ENCODE measurements around the gene TFF3. TPM values are rescaled to one million over a fixed set of nuclear protein-coding genes. Genes with fewer than 3 reads are reported as not detected.

The TFF3 gene
- total RNA-seq, 4 donors from 2014 or later, result 164 to 2,581 (median 367) TPM

- TF ChIP-seq, protein P1, sequence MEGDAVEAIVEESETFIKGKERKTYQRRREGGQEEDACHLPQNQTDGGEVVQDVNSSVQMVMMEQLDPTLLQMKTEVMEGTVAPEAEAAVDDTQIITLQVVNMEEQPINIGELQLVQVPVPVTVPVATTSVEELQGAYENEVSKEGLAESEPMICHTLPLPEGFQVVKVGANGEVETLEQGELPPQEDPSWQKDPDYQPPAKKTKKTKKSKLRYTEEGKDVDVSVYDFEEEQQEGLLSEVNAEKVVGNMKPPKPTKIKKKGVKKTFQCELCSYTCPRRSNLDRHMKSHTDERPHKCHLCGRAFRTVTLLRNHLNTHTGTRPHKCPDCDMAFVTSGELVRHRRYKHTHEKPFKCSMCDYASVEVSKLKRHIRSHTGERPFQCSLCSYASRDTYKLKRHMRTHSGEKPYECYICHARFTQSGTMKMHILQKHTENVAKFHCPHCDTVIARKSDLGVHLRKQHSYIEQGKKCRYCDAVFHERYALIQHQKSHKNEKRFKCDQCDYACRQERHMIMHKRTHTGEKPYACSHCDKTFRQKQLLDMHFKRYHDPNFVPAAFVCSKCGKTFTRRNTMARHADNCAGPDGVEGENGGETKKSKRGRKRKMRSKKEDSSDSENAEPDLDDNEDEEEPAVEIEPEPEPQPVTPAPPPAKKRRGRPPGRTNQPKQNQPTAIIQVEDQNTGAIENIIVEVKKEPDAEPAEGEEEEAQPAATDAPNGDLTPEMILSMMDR (IDR thresholded peaks at IDR 0.05), result no peak
- TF ChIP-seq POLR2AphosphoS5 (IDR thresholded peaks at IDR 0.05), result no peak
- TF ChIP-seq POLR2A (IDR thresholded peaks at IDR 0.05), result no peak
- TF ChIP-seq EP300 (IDR thresholded peaks at IDR 0.05; ENCODE audit: low read depth), result no peak
- H3K4me1 ChIP-seq, result no peaks in the 10 kb centered on the region
- no peak overlapping the region for H3K4me3 ChIP-seq
- intact Hi-C loops (cut with DNase I; ENCODE audit: low total_unique reads) (no loop called here), in situ Hi-C loops (cut with MboI; ENCODE audit: low pct_ligation_motif_present in 1 of 4, low pct_unique_long_range_greater_than_20kb in 1 of 4, low sequenced_read_pairs in 3 of 4) (no loop called here)
- H3K27me3 ChIP-seq, result no peaks in the 10 kb centered on the region
- no peak for DNase-seq
- H3K27ac ChIP-seq, result no peak overlapping the region
- WGBS, 2 donors (ENCODE audit: low coverage in 1 of 2), result 95 to 100% methylated on average over 3 to 12 of the region's 12 CpGs
- no peaks in the 10 kb centered on the region for H3K36me3 ChIP-seq
- peaks cover 0 to 12% of the 10 kb centered on the region in 2 donors for H3K9me3 ChIP-seq
Measured at GRCh38 chr21:42358261-42358660, 43.1 kb upstream of the TFF3 start.

DNA sequence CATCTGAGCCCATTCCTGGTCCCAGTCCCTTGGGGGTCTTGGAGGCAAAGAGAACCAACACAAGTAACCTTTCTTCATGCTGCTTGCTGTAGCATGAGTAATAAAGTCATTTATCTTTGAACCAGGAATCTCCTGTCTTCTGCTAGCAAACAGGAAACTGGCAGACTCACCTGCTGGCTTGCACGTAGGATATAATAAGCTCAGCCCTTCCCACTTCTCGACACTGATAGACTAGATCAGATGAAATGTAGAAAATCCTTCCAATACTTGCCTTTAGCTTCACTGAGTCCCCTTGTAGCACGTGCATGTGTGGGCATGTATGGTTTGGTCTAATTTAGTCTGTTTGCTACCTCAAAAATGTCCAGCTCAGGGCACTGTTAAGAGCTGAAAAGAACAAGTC, 42.1 kb upstream of the TFF3 start:
- no peak overlapping the region for H3K27ac ChIP-seq
- H3K4me3 ChIP-seq, result no peak overlapping the region
- 34 to 58% methylated on average over 3 of the region's 3 CpGs for WGBS, 2 donors (ENCODE audit: low coverage in 1 of 2)
- no peaks in the 10 kb centered on the region for H3K27me3 ChIP-seq
- in situ Hi-C loops (cut with MboI; ENCODE audit: low pct_ligation_motif_present in 1 of 4, low pct_unique_long_range_greater_than_20kb in 1 of 4, low sequenced_read_pairs in 3 of 4), result no loop called here
- no peaks in the 10 kb centered on the region for H3K36me3 ChIP-seq
- no peaks in the 10 kb centered on the region for H3K4me1 ChIP-seq
- peaks cover 0 to 12% of the 10 kb centered on the region in 2 donors for H3K9me3 ChIP-seq
- intact Hi-C loops (cut with DNase I; ENCODE audit: low total_unique reads), result no loop called here
- no peak for DNase-seq
- TF ChIP-seq POLR2A (IDR thresholded peaks at IDR 0.05) (no peak), POLR2AphosphoS5 (IDR thresholded peaks at IDR 0.05) (no peak), EP300 (IDR thresholded peaks at IDR 0.05; ENCODE audit: low read depth) (no peak)
- TF ChIP-seq, protein P1 (IDR thresholded peaks at IDR 0.05), result no peak

DNA sequence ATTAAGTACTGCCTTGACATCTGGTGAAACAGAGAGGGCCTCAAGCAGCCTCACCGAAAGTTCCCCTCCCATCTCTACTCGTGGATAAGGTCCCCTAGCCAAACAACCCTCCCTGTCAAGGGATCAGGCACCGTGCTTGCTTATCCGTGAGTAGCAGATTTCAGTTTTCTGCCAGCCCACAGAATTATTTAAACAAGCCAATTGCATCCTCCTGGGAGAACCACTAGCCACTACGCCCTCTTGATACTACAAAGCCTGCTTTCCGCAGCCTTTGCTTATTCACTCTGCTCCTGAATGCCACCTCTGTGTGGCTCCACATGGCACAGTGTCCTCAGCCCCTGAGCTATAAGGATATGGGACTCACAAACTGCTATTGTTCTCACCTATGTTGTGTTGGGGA, 41.4 kb upstream of the TFF3 start:
- in situ Hi-C loops (cut with MboI; ENCODE audit: low pct_ligation_motif_present in 1 of 4, low pct_unique_long_range_greater_than_20kb in 1 of 4, low sequenced_read_pairs in 3 of 4), result no loop called here
- no peaks in the 10 kb centered on the region for H3K27me3 ChIP-seq
- no peaks in the 10 kb centered on the region for H3K4me1 ChIP-seq
- H3K27ac ChIP-seq, result no peak overlapping the region
- no peak for TF ChIP-seq EP300 (IDR thresholded peaks at IDR 0.05; ENCODE audit: low read depth)
- no peak for TF ChIP-seq POLR2A (IDR thresholded peaks at IDR 0.05)
- TF ChIP-seq POLR2AphosphoS5 (IDR thresholded peaks at IDR 0.05), result no peak
- TF ChIP-seq, protein P1 (IDR thresholded peaks at IDR 0.05), result no peak
- no peak for DNase-seq
- no peaks in the 10 kb centered on the region for H3K36me3 ChIP-seq
- H3K4me3 ChIP-seq, result no peak overlapping the region
- 57 to 72% methylated on average over 4 to 6 of the region's 6 CpGs for WGBS, 2 donors (ENCODE audit: low coverage in 1 of 2)
- intact Hi-C loops (cut with DNase I; ENCODE audit: low total_unique reads), result no loop called here
- peaks cover 0 to 12% of the 10 kb centered on the region in 2 donors for H3K9me3 ChIP-seq

- WGBS, 2 donors (ENCODE audit: low coverage in 1 of 2), result 91 to 100% methylated on average over 1 to 2 of the region's 2 CpGs
- DNase-seq, result no peak
- intact Hi-C loops (cut with DNase I; ENCODE audit: low total_unique reads), result no loop called here
Measured at GRCh38 chr21:42356046-42356445, 40.8 kb upstream of the TFF3 start.

DNA sequence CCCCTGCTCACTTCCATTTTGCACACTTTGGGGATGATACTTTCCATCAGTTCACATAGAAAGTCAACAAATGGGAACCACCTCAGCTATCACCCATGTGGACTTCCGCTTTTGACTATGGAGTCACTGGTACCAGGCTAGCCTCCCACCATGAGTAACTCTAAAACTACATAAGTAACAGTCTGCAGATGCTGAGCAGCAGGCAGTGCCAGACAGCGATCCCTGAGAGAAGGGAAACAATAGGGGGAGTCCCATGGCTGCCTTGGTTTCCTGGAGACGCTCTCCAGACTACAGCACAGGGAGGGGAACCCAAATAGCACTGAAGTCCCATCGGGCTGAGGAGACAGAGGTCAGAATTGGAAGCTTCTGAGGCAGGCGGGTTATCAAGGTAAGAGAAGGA, 38.4 kb upstream of the TFF3 start:
- no peaks in the 10 kb centered on the region for H3K27me3 ChIP-seq
- intact Hi-C loops (cut with DNase I; ENCODE audit: low total_unique reads), result no loop called here
- no peak overlapping the region for H3K4me3 ChIP-seq
- H3K4me1 ChIP-seq, result no peaks in the 10 kb centered on the region
- H3K9me3 ChIP-seq, result peaks cover 0 to 12% of the 10 kb centered on the region in 2 donors
- H3K36me3 ChIP-seq, result no peaks in the 10 kb centered on the region
- no peak for DNase-seq
- no peak overlapping the region for H3K27ac ChIP-seq
- in situ Hi-C loops (cut with MboI; ENCODE audit: low pct_ligation_motif_present in 1 of 4, low pct_unique_long_range_greater_than_20kb in 1 of 4, low sequenced_read_pairs in 3 of 4), result no loop called here
- TF ChIP-seq EP300 (IDR thresholded peaks at IDR 0.05; ENCODE audit: low read depth), result no peak
- TF ChIP-seq, protein P1 (IDR thresholded peaks at IDR 0.05), result no peak
- 83% methylated on average over 5 of the region's 5 CpGs; no CpG with 5 or more reads in 1 of the 2 donors for WGBS, 2 donors (ENCODE audit: low coverage in 1 of 2)

More at GRCh38 chr21:42356046-42356445, 40.8 kb upstream of the TFF3 start:
- H3K4me1 ChIP-seq, result no peaks in the 10 kb centered on the region
- no peak for TF ChIP-seq POLR2A (IDR thresholded peaks at IDR 0.05)
- H3K4me3 ChIP-seq, result no peak overlapping the region
- H3K36me3 ChIP-seq, result no peaks in the 10 kb centered on the region
- H3K9me3 ChIP-seq, result peaks cover 0 to 12% of the 10 kb centered on the region in 2 donors
- H3K27ac ChIP-seq, result no peak overlapping the region
- in situ Hi-C loops (cut with MboI; ENCODE audit: low pct_ligation_motif_present in 1 of 4, low pct_unique_long_range_greater_than_20kb in 1 of 4, low sequenced_read_pairs in 3 of 4), result no loop called here
- no peaks in the 10 kb centered on the region for H3K27me3 ChIP-seq

Measured in transverse colon (tissue), 4 donors.